ENCODE results near the gene CSTPP1. TPM values are rescaled to one million over a fixed set of nuclear protein-coding genes. Genes with fewer than 3 reads are reported as not detected.

Gene CSTPP1
- total RNA-seq, 4 donors from 2014 or later, result 13.3 to 26.4 (median 19.1) TPM

DNA sequence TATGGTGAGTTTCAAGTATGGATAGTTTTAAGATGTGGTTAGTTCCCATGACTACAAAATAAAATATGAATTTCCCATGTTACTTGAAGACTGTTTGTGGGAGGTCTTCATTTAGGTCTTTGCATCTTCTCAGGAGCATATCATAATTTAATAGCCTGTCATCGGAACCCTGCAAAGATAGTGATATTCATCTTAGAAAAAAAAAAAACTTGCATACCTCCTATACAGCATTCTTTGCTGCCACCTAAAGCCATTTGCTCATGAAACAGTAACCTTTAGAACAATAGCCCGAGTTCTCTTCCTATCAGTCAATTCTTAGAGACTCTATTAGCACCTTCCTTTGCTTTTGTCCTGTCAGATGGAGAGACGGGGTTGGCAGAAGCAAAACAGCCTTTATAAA, 164.8 kb downstream of the CSTPP1 start:
- WGBS, result 92% methylated on average over 3 of the region's 3 CpGs

DNA sequence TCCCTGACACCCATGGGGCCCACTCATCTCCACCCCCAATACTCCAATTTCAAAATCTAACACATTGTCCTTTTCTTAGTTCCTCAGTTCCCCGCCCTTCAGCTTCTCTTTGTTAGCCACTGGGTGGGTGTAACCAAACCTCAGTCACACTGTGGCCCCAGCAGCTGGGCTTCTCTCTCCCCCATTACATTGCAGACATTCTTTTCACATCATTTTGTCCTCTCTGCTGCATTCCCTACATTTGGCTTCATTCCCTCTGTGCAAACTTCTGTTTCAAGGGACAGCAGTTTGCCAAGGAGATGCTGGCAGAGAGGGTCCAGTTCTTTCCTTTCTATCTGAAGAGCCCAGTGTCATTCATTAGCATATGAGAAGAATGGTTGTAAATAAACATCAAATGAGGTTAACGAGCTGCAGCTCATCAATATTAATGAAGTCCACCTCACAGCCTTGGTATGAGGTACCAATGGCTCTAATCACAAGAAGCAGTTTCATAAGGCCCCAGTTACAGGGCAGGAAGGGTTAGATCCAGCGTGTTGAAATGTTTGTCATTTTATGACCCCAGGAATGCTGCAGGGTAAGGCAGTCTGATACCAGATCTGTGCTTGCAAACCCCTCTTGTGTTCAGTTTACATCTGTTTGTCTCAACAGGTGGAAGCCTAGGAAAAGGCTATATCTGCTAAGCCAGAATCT, 167.8 kb downstream of the CSTPP1 start:
- WGBS, result 88% methylated on average over 3 of the region's 3 CpGs
- intact Hi-C loops (cut with DNase I), result no loop called here
- no peak for TF ChIP-seq POLR2A (IDR thresholded peaks at IDR 0.05; ENCODE audit: low read depth)
- TF ChIP-seq EP300 (IDR thresholded peaks at IDR 0.05), result no peak
- no peak for TF ChIP-seq POLR2AphosphoS5 (IDR thresholded peaks at IDR 0.05)
- TF ChIP-seq, protein P1, sequence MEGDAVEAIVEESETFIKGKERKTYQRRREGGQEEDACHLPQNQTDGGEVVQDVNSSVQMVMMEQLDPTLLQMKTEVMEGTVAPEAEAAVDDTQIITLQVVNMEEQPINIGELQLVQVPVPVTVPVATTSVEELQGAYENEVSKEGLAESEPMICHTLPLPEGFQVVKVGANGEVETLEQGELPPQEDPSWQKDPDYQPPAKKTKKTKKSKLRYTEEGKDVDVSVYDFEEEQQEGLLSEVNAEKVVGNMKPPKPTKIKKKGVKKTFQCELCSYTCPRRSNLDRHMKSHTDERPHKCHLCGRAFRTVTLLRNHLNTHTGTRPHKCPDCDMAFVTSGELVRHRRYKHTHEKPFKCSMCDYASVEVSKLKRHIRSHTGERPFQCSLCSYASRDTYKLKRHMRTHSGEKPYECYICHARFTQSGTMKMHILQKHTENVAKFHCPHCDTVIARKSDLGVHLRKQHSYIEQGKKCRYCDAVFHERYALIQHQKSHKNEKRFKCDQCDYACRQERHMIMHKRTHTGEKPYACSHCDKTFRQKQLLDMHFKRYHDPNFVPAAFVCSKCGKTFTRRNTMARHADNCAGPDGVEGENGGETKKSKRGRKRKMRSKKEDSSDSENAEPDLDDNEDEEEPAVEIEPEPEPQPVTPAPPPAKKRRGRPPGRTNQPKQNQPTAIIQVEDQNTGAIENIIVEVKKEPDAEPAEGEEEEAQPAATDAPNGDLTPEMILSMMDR (IDR thresholded peaks at IDR 0.05), result no peak
- no peaks in the 10 kb centered on the region for H3K9me3 ChIP-seq
- no peaks in the 10 kb centered on the region for H3K36me3 ChIP-seq
- DNase-seq (ENCODE audit: extremely low spot score), result no peak
- peaks cover 0 to 24% (median 16%) of the 10 kb centered on the region in 4 donors for H3K4me1 ChIP-seq
- no peaks in the 10 kb centered on the region for H3K27me3 ChIP-seq
- no peak overlapping the region for H3K4me3 ChIP-seq
- H3K27ac ChIP-seq (replicated peaks in 1 of 4), result no peak overlapping the region

More for the DNA sequence above, 164.8 kb downstream of the CSTPP1 start:
- Histone ChIP-seq H3K36me3 (no peaks in the 10 kb centered on the region), H3K4me1 (peaks cover 0 to 9% (median 1%) of the 10 kb centered on the region in 4 donors), H3K4me3 (no peak overlapping the region), H3K27me3 (no peaks in the 10 kb centered on the region), H3K9me3 (no peaks in the 10 kb centered on the region), H3K27ac (replicated peaks in 1 of 4) (no peak overlapping the region)
- TF ChIP-seq POLR2AphosphoS5 (IDR thresholded peaks at IDR 0.05) (no peak), EP300 (IDR thresholded peaks at IDR 0.05) (no peak), POLR2A (IDR thresholded peaks at IDR 0.05; ENCODE audit: low read depth) (no peak)
- TF ChIP-seq, protein P1 (IDR thresholded peaks at IDR 0.05), result no peak
- no peak for DNase-seq (ENCODE audit: extremely low spot score)
- intact Hi-C loops (cut with DNase I), result no loop called here

DNA sequence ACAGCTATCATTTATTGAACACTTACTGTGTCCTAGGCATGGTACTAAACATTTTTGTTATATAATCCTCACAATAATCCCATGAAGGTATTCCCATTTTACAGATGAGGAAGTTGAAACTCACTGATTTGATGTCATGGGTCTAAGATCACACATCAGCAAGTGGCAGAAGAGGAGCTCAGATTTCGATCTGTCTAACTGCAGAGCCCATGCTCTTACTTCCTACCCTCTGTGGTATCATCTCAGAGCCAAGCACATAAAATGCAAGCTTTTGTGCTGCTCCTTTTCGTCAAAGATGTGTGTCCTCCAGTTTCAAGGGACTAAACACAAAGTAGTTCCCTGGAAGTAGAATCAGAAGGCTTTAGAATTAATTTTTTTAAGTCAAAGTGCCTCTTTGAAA, 169.0 kb downstream of the CSTPP1 start:
- 93% methylated on average over 2 of the region's 2 CpGs for WGBS
- Histone ChIP-seq H3K27ac (replicated peaks in 1 of 4) (no peak overlapping the region), H3K36me3 (no peaks in the 10 kb centered on the region), H3K9me3 (no peaks in the 10 kb centered on the region), H3K27me3 (no peaks in the 10 kb centered on the region), H3K4me3 (no peak overlapping the region), H3K4me1 (peaks cover 0 to 33% (median 22%) of the 10 kb centered on the region in 4 donors)
- TF ChIP-seq, protein P1 (IDR thresholded peaks at IDR 0.05), result no peak
- no peak for TF ChIP-seq POLR2AphosphoS5 (IDR thresholded peaks at IDR 0.05)
- no peak for TF ChIP-seq POLR2A (IDR thresholded peaks at IDR 0.05; ENCODE audit: low read depth)
- no peak for TF ChIP-seq EP300 (IDR thresholded peaks at IDR 0.05)
- intact Hi-C loops (cut with DNase I), result no loop called here
- DNase-seq (ENCODE audit: extremely low spot score), result no peak

DNA sequence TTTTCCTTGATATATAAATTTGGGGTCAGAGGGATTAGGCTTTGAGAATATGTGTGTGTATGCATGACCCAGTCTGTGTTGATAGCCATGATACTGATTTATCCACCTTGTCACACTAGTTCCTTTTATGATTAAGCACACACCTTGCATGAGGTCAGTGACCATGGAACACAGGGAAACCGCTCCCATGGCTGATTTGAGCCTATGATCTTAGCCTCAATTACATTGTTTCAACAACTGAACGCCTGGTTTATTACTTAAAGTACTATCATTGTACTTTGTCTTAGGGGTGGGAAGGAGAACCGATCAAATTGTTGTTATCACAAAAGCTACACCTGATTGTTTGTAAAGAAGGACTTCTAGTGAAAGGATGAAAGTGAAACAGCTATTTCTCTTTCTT, 169.4 kb downstream of the CSTPP1 start:
- Histone ChIP-seq H3K27me3 (no peaks in the 10 kb centered on the region), H3K9me3 (no peaks in the 10 kb centered on the region), H3K4me3 (no peak overlapping the region), H3K36me3 (no peaks in the 10 kb centered on the region), H3K4me1 (peaks cover 0 to 33% (median 22%) of the 10 kb centered on the region in 4 donors), H3K27ac (replicated peaks in 1 of 4) (no peak overlapping the region)
- intact Hi-C loops (cut with DNase I), result no loop called here
- WGBS, result 79% methylated on average over 3 of the region's 3 CpGs
- no peak for DNase-seq (ENCODE audit: extremely low spot score)
- TF ChIP-seq, protein P1 (IDR thresholded peaks at IDR 0.05), result no peak
- TF ChIP-seq POLR2AphosphoS5 (IDR thresholded peaks at IDR 0.05) (no peak), EP300 (IDR thresholded peaks at IDR 0.05) (no peak), POLR2A (IDR thresholded peaks at IDR 0.05; ENCODE audit: low read depth) (no peak)

All from esophagus muscularis mucosa (tissue), 4 donors.